ENCODE measurements around the gene RASL11A.

- TF ChIP-seq EZH2 (IDR thresholded peaks at IDR 0.05; ENCODE audit: insufficient read depth, poor library complexity, severe bottlenecking) (no peak), EZH2phosphoT487 (IDR thresholded peaks at IDR 0.05; ENCODE audit: insufficient read depth, low read depth) (no peak)
Measured at GRCh38 chr13:27264181-27264580, 6.4 kb upstream of the RASL11A start.

Data from GM23248 (cell line).